Common myeloid progenitor, CD34-positive (primary cell): ENCODE measurements around the gene RALBP1.

Experiments used
- CTCF ChIA-PET: fragments of 350-600 bp; sonication (Branson Sonifier 250); formaldehyde crosslinking; loops from one replicate; lab custom pipeline; 2021; ENCODE audit warnings: antibody characterized with exemption; lab: Charles Lee
- POLR2A ChIA-PET: fragments of 350-600 bp; sonication (Branson Sonifier 250); formaldehyde crosslinking; loops from one replicate; lab custom pipeline; 2021; ENCODE audit warnings: antibody characterized with exemption; lab: Charles Lee
- DNase-seq, 3 donors: peaks; one replicate each; pipeline versions ENCODE4 v3.0.0 to v3.0.0-alpha.2; 2013
- H3K27ac ChIP-seq, 2 experiments: 1 replicate in 1 of 2; 2 replicates in 1 of 2; pipeline ENCODE4 v1.7.0; 2013; ENCODE audit warnings: inconsistent platforms in 2 of 2, low read length in 2 of 2, mild to moderate bottlenecking in 2 of 2, low read depth in 1 of 2, moderate library complexity in 1 of 2; ENCODE audit not compliant: severe bottlenecking in 2 of 2, insufficient read depth in 1 of 2, poor library complexity in 1 of 2
- H3K27me3 ChIP-seq, 5 experiments: replicated peaks in 2 of 5; 1 replicate in 3 of 5; 2 replicates in 2 of 5; pipeline versions ENCODE4 v1.6.1 to v1.7.0; 2013; ENCODE audit warnings: low read length in 4 of 5, mild to moderate bottlenecking in 2 of 5, moderate library complexity in 2 of 5, inconsistent platforms in 1 of 5; ENCODE audit not compliant: insufficient read depth in 5 of 5, control insufficient read depth in 4 of 5
- H3K36me3 ChIP-seq, 4 experiments: 1 replicate in 2 of 4; 2 replicates in 2 of 4; pipeline versions ENCODE4 v1.6.1 to v1.7.0; 2013; ENCODE audit warnings: low read length in 3 of 4, control low read depth in 1 of 4, mild to moderate bottlenecking in 1 of 4; ENCODE audit not compliant: control insufficient read depth in 4 of 4, insufficient read depth in 4 of 4
- H3K4me1 ChIP-seq, 4 experiments: 1 replicate in 3 of 4; 2 replicates in 1 of 4; pipeline versions ENCODE4 v1.6.1 to v1.7.1; 2013; ENCODE audit warnings: low read length in 3 of 4, mild to moderate bottlenecking in 3 of 4, control low read depth in 1 of 4, inconsistent platforms in 1 of 4, moderate library complexity in 1 of 4; ENCODE audit not compliant: control insufficient read depth in 4 of 4, insufficient read depth in 4 of 4; ENCODE audit errors: control extremely low read depth in 1 of 4
- H3K4me3 ChIP-seq, 7 experiments: 1 replicate in 4 of 7; 2 replicates in 3 of 7; pipeline versions ENCODE4 v1.5.1 to v1.7.0; 2013; ENCODE audit warnings: mild to moderate bottlenecking in 7 of 7, low read length in 6 of 7, moderate library complexity in 6 of 7, inconsistent platforms in 2 of 7, low read depth in 2 of 7, control low read depth in 1 of 7; ENCODE audit not compliant: insufficient read depth in 4 of 7, control insufficient read depth in 1 of 7; ENCODE audit errors: extremely low read depth in 1 of 7
- H3K9me3 ChIP-seq, 5 experiments: 1 replicate in 4 of 5; 2 replicates in 1 of 5; pipeline versions ENCODE4 v1.6.1 to v1.7.1; 2013; ENCODE audit warnings: low read length in 4 of 5, mild to moderate bottlenecking in 2 of 5, inconsistent platforms in 1 of 5, low read depth in 1 of 5, moderate library complexity in 1 of 5; ENCODE audit not compliant: control insufficient read depth in 4 of 5, insufficient read depth in 2 of 5; ENCODE audit errors: control extremely low read depth in 1 of 5
- WGBS: methylation state at CpG from one replicate; pipeline ENCODE4 v1.1.5; 2013; ENCODE audit not compliant: insufficient coverage; 5-methylcytosine and 5-hydroxymethylcytosine counted together

RALBP1 gene

GRCh38 chr18:9506046-9506792 lies 30.9 kb downstream of the RALBP1 start:
- 100% methylated on average over 4 of the region's 4 CpGs for WGBS
- H3K27ac ChIP-seq, result no peak overlapping the region
- no peak overlapping the region for H3K4me3 ChIP-seq
- ChIA-PET POLR2A (no interaction called here), CTCF (interaction anchor here (0.8 to 2.7 kb wide), 2 partner anchors 11 to 15 kb away, joined by 3 to 14 read pairs; no protein-coding TSS in a partner anchor)
- peaks cover 2 to 24% (median 7%) of the 10 kb centered on the region in 5 experiments for H3K9me3 ChIP-seq
- H3K4me1 ChIP-seq, result peaks cover 0 to 6% (median 0%) of the 10 kb centered on the region in 4 experiments
- H3K36me3 ChIP-seq, result peaks cover 0 to 20% (median 8%) of the 10 kb centered on the region in 4 experiments
- no peak for DNase-seq
- H3K27me3 ChIP-seq, result no peaks in the 10 kb centered on the region

GRCh38 chr18:9507565-9508088 lies 32.3 kb downstream of the RALBP1 start:
- H3K4me1 ChIP-seq, result peaks cover 0 to 6% (median 0%) of the 10 kb centered on the region in 4 experiments
- DNase-seq, result no peak
- no peak overlapping the region for H3K4me3 ChIP-seq
- peaks cover 2 to 15% (median 4%) of the 10 kb centered on the region in 5 experiments for H3K9me3 ChIP-seq
- CTCF ChIA-PET, result interaction anchor here (1.6 to 2.7 kb wide), 2 partner anchors 9 to 13 kb away, joined by 7 to 14 read pairs; no protein-coding TSS in a partner anchor
- POLR2A ChIA-PET, result no interaction called here
- no peak overlapping the region for H3K27ac ChIP-seq
- peaks cover 0 to 12% (median 4%) of the 10 kb centered on the region in 4 experiments for H3K36me3 ChIP-seq
- WGBS, result 100% methylated on average over 1 of the region's 2 CpGs
- H3K27me3 ChIP-seq, result no peaks in the 10 kb centered on the region

GRCh38 chr18:9508446-9509025 lies 33.2 kb downstream of the RALBP1 start:
- CTCF ChIA-PET, result interaction anchor here (1.0 to 2.7 kb wide), 5 partner anchors 8 to 16 kb away, joined by 3 to 14 read pairs (median 4); no protein-coding TSS in a partner anchor

GRCh38 chr18:9513971-9514512 lies 38.7 kb downstream of the RALBP1 start:
- Histone ChIP-seq H3K36me3 (peaks cover 4 to 29% (median 16%) of the 10 kb centered on the region in 4 experiments), H3K9me3 (no peaks in the 10 kb centered on the region), H3K27me3 (no peaks in the 10 kb centered on the region), H3K27ac (no peak overlapping the region), H3K4me1 (no peaks in the 10 kb centered on the region), H3K4me3 (no peak overlapping the region)
- ChIA-PET POLR2A (interaction anchor here (1.5 kb wide), 1 partner anchor 38 kb away, joined by 3 read pairs; no protein-coding TSS in a partner anchor), CTCF (interaction anchor here (0.8 to 1.9 kb wide), 8 partner anchors 8 to 437 kb away, joined by 3 to 5 read pairs (median 4); no protein-coding TSS in a partner anchor)
- no peak for DNase-seq
- 93% methylated on average over 3 of the region's 6 CpGs for WGBS

More at GRCh38 chr18:9508446-9509025, 33.2 kb downstream of the RALBP1 start:
- no peak for DNase-seq
- H3K36me3 ChIP-seq, result peaks cover 0 to 16% (median 6%) of the 10 kb centered on the region in 4 experiments
- H3K9me3 ChIP-seq, result peaks cover under 1 to 12% (median 2%) of the 10 kb centered on the region in 5 experiments
- no CpG with 5 or more reads among the region's 2 CpGs for WGBS
- no peaks in the 10 kb centered on the region for H3K27me3 ChIP-seq
- peaks cover 0 to 6% (median 0%) of the 10 kb centered on the region in 4 experiments for H3K4me1 ChIP-seq
- H3K4me3 ChIP-seq, result no peak overlapping the region
- no peak overlapping the region for H3K27ac ChIP-seq
- POLR2A ChIA-PET, result no interaction called here

- Histone ChIP-seq H3K4me3 (no peak overlapping the region), H3K36me3 (peaks cover 4 to 29% (median 17%) of the 10 kb centered on the region in 4 experiments), H3K27me3 (no peaks in the 10 kb centered on the region), H3K27ac (no peak overlapping the region), H3K4me1 (peaks cover 0 to 4% (median 0%) of the 10 kb centered on the region in 4 experiments), H3K9me3 (no peaks in the 10 kb centered on the region)
- WGBS, result no CpG with 5 or more reads among the region's 4 CpGs
- DNase-seq, result peak; percentile 45 to 67 (median 65)
- POLR2A ChIA-PET, result interaction anchor here (0.6 kb wide), 2 partner anchors 25 to 101 kb away, joined by 3 to 7 read pairs; no protein-coding TSS in a partner anchor
- CTCF ChIA-PET, result interaction anchor here (0.6 to 1.5 kb wide), 14 partner anchors 9 to 443 kb away, joined by 3 to 14 read pairs (median 4); partner anchors contain the start of gene TWSG1
Measured at GRCh38 chr18:9516437-9517064, 41.2 kb downstream of the RALBP1 start.

GRCh38 chr18:9517869-9518268 lies 42.6 kb downstream of the RALBP1 start:
- ChIA-PET CTCF (interaction anchor here (0.7 to 1.5 kb wide), 5 partner anchors 9 to 446 kb away, joined by 3 to 6 read pairs (median 3); no protein-coding TSS in a partner anchor), POLR2A (interaction anchor here (0.7 kb wide), 1 partner anchor 264 kb away, joined by 4 read pairs; no protein-coding TSS in a partner anchor)
- WGBS, result 88% methylated on average over 5 of the region's 6 CpGs
- H3K9me3 ChIP-seq, result no peaks in the 10 kb centered on the region
- no peaks in the 10 kb centered on the region for H3K27me3 ChIP-seq
- peaks cover 0 to 4% (median 0%) of the 10 kb centered on the region in 4 experiments for H3K4me1 ChIP-seq
- no peak overlapping the region for H3K27ac ChIP-seq
- H3K36me3 ChIP-seq, result peaks cover 9 to 38% (median 27%) of the 10 kb centered on the region in 4 experiments
- DNase-seq, result no peak
- H3K4me3 ChIP-seq, result no peak overlapping the region
